Left kidney (tissue), 2 donors: Measurements from ENCODE around the gene AARS2. TPM values are rescaled to one million over a fixed set of nuclear protein-coding genes. Genes with fewer than 3 reads are reported as not detected.
A peak's percentile ranks its signal among the peaks of the same experiment; 100 is the strongest.

Source experiments
- DNase-seq: peaks from one replicate; pipeline ENCODE4 v3.0.0-alpha.2; 2013
- polyA plus RNA-seq: library from polyadenylated mRNA; unstranded; fragments of 120-200 nt; gene quantifications from one replicate; pipeline ENCODE4 v1.2.1, GENCODE V29; 2013; ENCODE audit not compliant: insufficient read length

Gene AARS2
- polyA plus RNA-seq, 1 donor = 16.9 TPM

- DNase-seq = no peak
Observed at GRCh38 chr6:44275749-44276648, 37.1 kb downstream of the AARS2 start.

GRCh38 chr6:44275271-44275748 lies 37.8 kb downstream of the AARS2 start:
- DNase-seq = no peak

- no peak for DNase-seq
Observed at GRCh38 chr6:44273617-44274016, 39.5 kb downstream of the AARS2 start.

DNA sequence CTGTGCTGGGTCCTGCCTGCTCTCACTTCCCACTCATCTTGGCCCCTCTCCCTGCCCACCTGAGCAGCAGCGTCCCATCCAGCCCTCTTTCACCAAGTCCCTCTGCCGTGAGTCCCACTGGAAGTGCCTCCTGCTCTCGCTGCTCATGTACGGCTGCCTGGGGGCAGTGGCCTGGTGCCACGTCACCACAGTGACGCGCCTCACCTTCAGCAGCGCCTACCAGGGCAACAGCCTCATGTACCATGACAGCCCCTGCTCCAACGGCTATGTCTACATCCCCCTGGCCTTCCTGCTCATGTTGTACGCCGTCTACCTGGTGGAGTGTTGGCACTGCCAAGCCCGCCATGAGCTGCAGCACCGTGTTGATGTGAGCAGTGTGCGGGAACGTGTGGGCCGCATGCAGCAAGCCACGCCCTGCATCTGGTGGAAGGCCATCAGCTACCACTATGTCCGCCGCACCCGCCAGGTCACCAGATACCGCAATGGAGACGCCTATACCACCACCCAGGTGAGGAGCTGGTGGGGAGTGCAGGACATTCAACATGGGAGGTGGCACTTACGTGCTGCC lies 40.1 kb downstream of the AARS2 start:
- DNase-seq = no peak

- no peak for DNase-seq
Observed at GRCh38 chr6:44272529-44272928, 40.6 kb downstream of the AARS2 start.

GRCh38 chr6:44271914-44272313 lies 41.2 kb downstream of the AARS2 start:
- no peak for DNase-seq

GRCh38 chr6:44271406-44271723 lies 41.8 kb downstream of the AARS2 start:
- DNase-seq = no peak

- DNase-seq = no peak
Observed at GRCh38 chr6:44270526-44271405, 42.4 kb downstream of the AARS2 start.

GRCh38 chr6:44269921-44270525 lies 43.1 kb downstream of the AARS2 start, which contains the start of gene TMEM151B:
Gene TMEM151B, plus strand, starts transcription at chr6:44270450. Its CDS starts 293 bp downstream, at chr6:44270743.
- no peak for DNase-seq

DNA sequence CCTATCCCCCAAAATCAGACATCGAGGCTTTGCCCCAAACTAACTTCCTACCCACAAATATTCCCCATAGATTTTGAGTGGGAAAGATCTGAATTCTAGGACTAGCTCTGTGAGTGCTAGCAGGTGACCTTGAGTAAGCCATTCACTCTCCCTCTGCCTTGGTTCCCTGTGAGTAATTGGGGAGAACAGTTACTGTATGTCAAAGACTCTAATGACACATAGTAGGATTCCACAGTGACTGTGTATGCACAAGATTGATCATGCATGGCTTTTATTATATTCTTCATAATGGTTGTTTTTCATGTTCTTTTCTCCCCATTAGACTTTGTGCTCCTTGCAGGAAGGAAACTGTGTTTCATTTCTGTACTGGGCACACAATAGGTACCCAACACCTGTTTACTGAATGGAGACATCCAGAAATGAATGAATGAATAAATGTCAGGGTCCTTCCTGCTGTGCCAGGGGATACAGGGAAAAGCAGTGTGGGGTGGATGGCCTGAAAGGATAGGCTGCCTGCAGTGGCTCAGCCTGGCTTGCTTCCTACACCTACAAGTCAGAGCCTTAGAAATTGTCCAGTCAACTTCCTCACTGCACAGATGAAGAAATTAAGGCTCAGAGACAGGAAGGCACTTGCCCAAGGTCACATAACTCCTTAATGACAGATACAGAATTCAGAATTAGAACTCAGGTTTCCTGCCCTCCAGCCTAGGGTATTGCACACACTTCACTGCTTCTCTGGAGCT lies 43.8 kb downstream of the AARS2 start:
- DNase-seq = no peak

DNA sequence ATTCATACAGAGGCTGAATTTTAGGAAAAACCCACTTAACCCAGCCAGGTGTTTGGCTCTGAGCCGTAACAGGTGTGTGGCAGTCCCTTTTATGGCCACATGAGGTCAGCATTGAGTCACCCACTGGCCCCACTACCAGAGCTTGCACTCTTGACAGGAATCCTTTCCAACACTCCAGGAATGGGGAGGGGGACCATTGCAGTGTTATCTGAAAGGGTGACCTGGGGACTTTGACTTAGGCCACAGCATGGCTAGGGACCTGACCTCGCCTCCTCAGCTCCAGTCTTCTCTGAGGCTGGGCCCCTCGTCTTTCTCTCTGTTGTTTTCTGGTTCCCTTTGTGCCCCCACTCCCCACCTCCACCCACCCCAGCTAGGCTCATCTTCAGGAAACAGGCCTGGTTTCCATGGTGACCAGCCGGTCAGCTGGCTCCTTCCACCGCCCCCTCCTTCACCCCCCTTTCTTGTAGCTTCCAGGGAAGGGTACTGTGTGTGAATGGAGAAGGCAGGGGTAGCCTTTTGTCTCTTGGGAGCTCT lies 45.0 kb downstream of the AARS2 start:
- DNase-seq = peak; percentile 62

GRCh38 chr6:44267252-44267651 lies 45.9 kb downstream of the AARS2 start:
- DNase-seq = no peak

GRCh38 chr6:44266347-44266746 lies 46.8 kb downstream of the AARS2 start:
- no peak for DNase-seq

- no peak for DNase-seq
Observed at GRCh38 chr6:44265722-44266233, 47.4 kb downstream of the AARS2 start.

DNA sequence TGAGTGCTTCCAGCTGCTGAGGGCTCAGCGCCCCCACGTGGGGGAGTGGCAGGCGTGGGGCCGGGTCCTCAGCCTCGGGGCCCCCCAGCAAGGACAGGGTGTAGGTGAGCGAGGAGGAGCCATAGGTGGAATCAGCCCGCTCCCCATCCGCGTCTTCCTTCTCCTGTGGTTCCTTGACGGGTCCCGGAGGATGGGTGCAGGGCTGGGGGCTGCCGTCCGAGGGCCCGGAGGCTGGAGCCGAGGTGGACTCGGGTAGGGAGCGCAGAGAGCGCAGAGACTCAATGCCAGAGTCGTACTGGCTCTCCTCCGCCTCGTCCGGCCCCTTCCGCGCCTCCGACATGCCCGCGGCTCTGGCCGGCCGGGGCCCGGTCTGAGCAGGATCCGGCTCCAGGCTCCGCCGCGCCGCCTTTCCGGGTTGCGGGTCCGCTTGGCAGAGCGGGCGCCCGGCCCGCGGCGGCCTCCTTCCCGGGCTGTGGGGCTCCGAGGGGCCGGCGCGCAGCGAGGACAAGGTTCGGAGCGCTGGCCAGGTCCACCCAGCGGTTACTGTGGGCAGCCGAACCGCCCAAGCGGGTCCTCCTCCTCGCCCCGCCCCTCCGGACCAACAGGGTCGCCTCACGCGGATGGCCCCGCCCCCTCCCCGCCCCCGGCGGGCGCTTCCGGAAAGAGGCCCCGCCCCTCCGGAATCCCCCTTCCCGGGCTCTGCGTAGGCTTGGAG lies 48.0 kb downstream of the AARS2 start, which contains the start of gene NFKBIE:
TSS of gene NFKBIE (minus strand) at position 545 of the 715 bp plus-strand sequence. CDS start at position 340, 205 bp downstream.
- DNase-seq = peak; percentile 92

DNA sequence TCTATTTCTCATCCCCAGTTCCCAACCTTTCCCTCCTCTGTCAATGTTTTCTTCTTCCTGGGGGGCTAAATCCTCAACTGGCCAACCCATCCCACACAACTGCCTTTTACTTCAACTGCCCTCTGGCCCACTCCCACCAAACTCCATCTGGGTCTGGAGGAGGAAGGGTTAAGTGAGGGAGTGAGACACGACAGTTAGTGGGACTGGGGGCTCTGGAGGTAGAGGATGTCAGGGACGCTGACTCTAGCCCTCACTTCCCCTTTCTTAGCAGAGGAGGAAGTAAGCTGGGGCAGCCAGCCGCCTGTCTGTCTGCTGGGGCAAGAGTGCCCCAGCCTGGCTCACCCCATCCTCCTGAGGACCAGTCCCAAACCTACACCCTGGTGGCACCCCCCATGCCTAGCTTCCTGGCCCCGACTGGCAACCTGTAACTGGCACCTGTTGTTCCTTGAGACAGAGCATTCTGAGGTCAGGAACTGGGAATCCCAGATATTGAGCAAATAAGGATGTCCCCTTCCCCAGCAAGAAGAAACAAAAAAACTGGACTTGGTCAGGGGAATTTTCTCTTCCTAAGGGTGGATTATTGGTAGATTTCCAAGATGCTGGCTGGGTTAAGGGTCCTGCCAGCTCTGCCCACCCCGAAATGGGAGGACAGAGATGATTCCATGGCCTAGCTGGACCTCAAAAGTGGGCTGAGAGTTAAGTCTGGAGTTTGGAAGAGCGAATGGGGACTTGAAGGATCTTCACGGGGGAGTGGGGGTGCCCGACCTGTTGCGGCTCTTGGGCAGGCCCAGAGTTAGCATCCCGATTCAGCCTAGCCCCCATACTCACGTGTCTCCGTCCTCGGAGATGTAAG lies 48.8 kb downstream of the AARS2 start:
- DNase-seq = no peak

- DNase-seq = no peak
Observed at GRCh38 chr6:44263354-44264100, 49.6 kb downstream of the AARS2 start.
